Activated CD4-positive, alpha-beta T cell treated with anti-CD3 and anti-CD28 coated beads, Interleukin-2, amount 50 U/mL, for 24 hours (primary cell): ENCODE data around the gene RPS6KA3.

ENCODE experiments used
- DNase-seq, 2 donors: peaks; one replicate each; pipeline ENCODE4 v3.0.0-alpha.2; 2020; ENCODE audit warnings: low read depth in 1 of 2, low spot score in 1 of 2

RPS6KA3 gene

GRCh38 chrX:20266810-20267606, at the start of gene RPS6KA3:
RPS6KA3 (minus strand) TSS chrX:20266909; CDS start chrX:20266632, 277 bp downstream.
- peak; percentile 76 to 82 for DNase-seq

- DNase-seq: no peak
Measured at GRCh38 chrX:20315140-20315539, 48.4 kb upstream of the RPS6KA3 start.

- DNase-seq: no peak
Measured at GRCh38 chrX:20313899-20314298, 47.2 kb upstream of the RPS6KA3 start.

- no peak for DNase-seq
Measured at GRCh38 chrX:20312018-20312417, 45.3 kb upstream of the RPS6KA3 start.

GRCh38 chrX:20311505-20311904, 44.8 kb upstream of the RPS6KA3 start:
- no peak for DNase-seq

- DNase-seq: no peak
Measured at GRCh38 chrX:20309806-20310205, 43.1 kb upstream of the RPS6KA3 start.

GRCh38 chrX:20306668-20307067, 40.0 kb upstream of the RPS6KA3 start:
- DNase-seq: no peak

- DNase-seq: no peak
Measured at GRCh38 chrX:20300822-20301221, 34.1 kb upstream of the RPS6KA3 start.

GRCh38 chrX:20294957-20295356, 28.2 kb upstream of the RPS6KA3 start:
- no peak for DNase-seq

GRCh38 chrX:20294284-20294683, 27.6 kb upstream of the RPS6KA3 start:
- DNase-seq: no peak

GRCh38 chrX:20285511-20285910, 18.8 kb upstream of the RPS6KA3 start:
- DNase-seq: no peak

- no peak for DNase-seq
Measured at GRCh38 chrX:20284992-20285391, 18.3 kb upstream of the RPS6KA3 start.

GRCh38 chrX:20284444-20284843, 17.7 kb upstream of the RPS6KA3 start:
- DNase-seq: no peak

- no peak for DNase-seq
Measured at GRCh38 chrX:20280938-20281337, 14.2 kb upstream of the RPS6KA3 start.

- DNase-seq: no peak
Measured at GRCh38 chrX:20274121-20274520, 7.4 kb upstream of the RPS6KA3 start.

- DNase-seq: no peak
Measured at GRCh38 chrX:20271730-20272129, 5.0 kb upstream of the RPS6KA3 start.

- DNase-seq: no peak
Measured at GRCh38 chrX:20271186-20271585, 4.5 kb upstream of the RPS6KA3 start.

GRCh38 chrX:20270562-20270890, 3.8 kb upstream of the RPS6KA3 start:
- DNase-seq: no peak

GRCh38 chrX:20269848-20270561, 3.3 kb upstream of the RPS6KA3 start:
- no peak for DNase-seq

- no peak for DNase-seq
Measured at GRCh38 chrX:20267931-20268701, 1.4 kb upstream of the RPS6KA3 start.

GRCh38 chrX:20267607-20267930, 860 bp upstream of the RPS6KA3 start:
- DNase-seq: no peak
